ENCODE data around the gene ARL11.
"Not testable (repeated sequence)": the region's sequence is repeated elsewhere in the genome, so short reads cannot be mapped to it uniquely, and the experiment has no call there.

DNA sequence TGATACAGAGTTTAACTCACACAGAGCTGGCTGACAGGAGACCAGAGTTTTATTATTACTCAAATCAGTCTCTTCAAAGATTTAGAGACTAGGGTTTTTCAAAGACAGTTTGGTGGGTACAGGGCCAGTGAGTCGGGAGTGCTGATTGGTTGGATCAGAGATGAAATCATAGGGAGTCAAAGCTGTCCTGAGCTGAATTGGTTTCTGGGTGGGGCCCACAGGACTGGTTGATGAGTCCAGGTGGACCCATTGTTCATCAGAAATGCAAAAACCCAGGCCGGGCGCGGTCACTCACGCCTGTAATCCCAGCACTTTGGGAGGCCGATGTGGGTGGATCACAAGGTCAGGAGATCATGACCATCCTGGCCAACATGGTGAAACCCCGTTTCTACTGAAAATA is 25.7 kb upstream of the ARL11 start:
- TF ChIP-seq, protein P1, sequence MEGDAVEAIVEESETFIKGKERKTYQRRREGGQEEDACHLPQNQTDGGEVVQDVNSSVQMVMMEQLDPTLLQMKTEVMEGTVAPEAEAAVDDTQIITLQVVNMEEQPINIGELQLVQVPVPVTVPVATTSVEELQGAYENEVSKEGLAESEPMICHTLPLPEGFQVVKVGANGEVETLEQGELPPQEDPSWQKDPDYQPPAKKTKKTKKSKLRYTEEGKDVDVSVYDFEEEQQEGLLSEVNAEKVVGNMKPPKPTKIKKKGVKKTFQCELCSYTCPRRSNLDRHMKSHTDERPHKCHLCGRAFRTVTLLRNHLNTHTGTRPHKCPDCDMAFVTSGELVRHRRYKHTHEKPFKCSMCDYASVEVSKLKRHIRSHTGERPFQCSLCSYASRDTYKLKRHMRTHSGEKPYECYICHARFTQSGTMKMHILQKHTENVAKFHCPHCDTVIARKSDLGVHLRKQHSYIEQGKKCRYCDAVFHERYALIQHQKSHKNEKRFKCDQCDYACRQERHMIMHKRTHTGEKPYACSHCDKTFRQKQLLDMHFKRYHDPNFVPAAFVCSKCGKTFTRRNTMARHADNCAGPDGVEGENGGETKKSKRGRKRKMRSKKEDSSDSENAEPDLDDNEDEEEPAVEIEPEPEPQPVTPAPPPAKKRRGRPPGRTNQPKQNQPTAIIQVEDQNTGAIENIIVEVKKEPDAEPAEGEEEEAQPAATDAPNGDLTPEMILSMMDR (IDR thresholded peaks at IDR 0.05): not testable (repeated sequence)
- not testable (repeated sequence) for TF ChIP-seq POLR2A (IDR thresholded peaks at IDR 0.05)

Measured in testis (tissue), 2 donors.